PC-3 (cell line): ENCODE results near the gene RANBP1. TPM values are rescaled to one million over a fixed set of nuclear protein-coding genes. Genes with fewer than 3 reads are reported as not detected.
A peak's percentile ranks its signal among the peaks of the same experiment; 100 is the strongest.

Source experiments
- ATAC-seq: fragments of 200-7000 bp; cut with Tn5 transposase; 2 replicates; pipeline ENCODE4 v1.9.1; 2020; ENCODE audit warnings: mild to moderate bottlenecking, moderate library complexity
- BruUV-seq: library from RNA; stranded (reverse); fragments of 400-500 nt; replicated peaks from 2 replicates; lab custom pipeline; 2021; lab: Mats Ljungman, UMichigan
- CTCF ChIA-PET: fragments of 300-600 bp; sonication (Branson Sonifier 250); formaldehyde crosslinking; loops from one replicate; lab custom pipeline; 2022; ENCODE audit warnings: antibody characterized with exemption; lab: Charles Lee
- POLR2A ChIA-PET: fragments of 300-600 bp; sonication (Branson Sonifier 250); formaldehyde crosslinking; loops from one replicate; lab custom pipeline; 2022; ENCODE audit warnings: antibody characterized with exemption; ENCODE audit not compliant: unreplicated experiment; lab: Charles Lee
- DNase-seq: peaks from one replicate; pipeline ENCODE4 v3.0.0-alpha.2; 2015
- H2AFZ ChIP-seq: fragments of 300-600 bp; sonication (generic); 2 replicates; pipeline ENCODE4 v1.6.0; 2016; ENCODE audit warnings: antibody characterized with exemption, low read length
- H3F3A ChIP-seq: fragments of 300-600 bp; sonication (generic); one replicate; pipeline ENCODE4 v1.6.0; 2017; ENCODE audit warnings: antibody characterized with exemption, low read length, control low read depth, mild to moderate bottlenecking; ENCODE audit not compliant: unreplicated experiment
- H3K27ac ChIP-seq: fragments of 300-600 bp; sonication (generic); 2 replicates; pipeline ENCODE4 v1.5.1; 2016; ENCODE audit warnings: mild to moderate bottlenecking, low read length
- H3K27me3 ChIP-seq: fragments of 300-600 bp; sonication (generic); 2 replicates; pipeline ENCODE4 v1.6.1; 2016; ENCODE audit warnings: low read length, mixed read lengths
- H3K36me3 ChIP-seq: fragments of 300-600 bp; sonication (generic); 2 replicates; pipeline ENCODE4 v1.6.1; 2016; ENCODE audit warnings: low read depth, mixed run types, low read length, mixed read lengths
- H3K4me1 ChIP-seq: fragments of 300-600 bp; sonication (generic); 2 replicates; pipeline ENCODE4 v1.5.1; 2016; ENCODE audit warnings: low read length; ENCODE audit not compliant: insufficient read depth
- H3K4me2 ChIP-seq: fragments of 300-600 bp; sonication (generic); 2 replicates; pipeline ENCODE4 v1.6.0; 2016; ENCODE audit warnings: low read length
- H3K4me3 ChIP-seq: fragments of 300-600 bp; sonication (generic); 2 replicates; pipeline ENCODE4 v1.5.1; 2016; ENCODE audit warnings: mild to moderate bottlenecking, low read length, mixed read lengths
- H3K79me2 ChIP-seq: fragments of 300-600 bp; sonication (generic); 2 replicates; pipeline ENCODE4 v1.6.1; 2017; ENCODE audit warnings: low read length, mixed read lengths
- H3K9ac ChIP-seq: fragments of 300-600 bp; sonication (generic); 2 replicates; pipeline ENCODE4 v1.6.0; 2016; ENCODE audit warnings: mild to moderate bottlenecking, low read length
- H3K9me2 ChIP-seq: fragments of 300-600 bp; sonication (generic); replicated peaks from 2 replicates; pipeline ENCODE4 v1.6.1; 2016; ENCODE audit warnings: mixed run types, low read length, mixed read lengths
- H3K9me3 ChIP-seq: fragments of 300-600 bp; sonication (generic); 2 replicates; pipeline ENCODE4 v1.6.1; 2016; ENCODE audit warnings: low read length, mixed read lengths
- H4K20me1 ChIP-seq: fragments of 300-600 bp; sonication (generic); 2 replicates; pipeline ENCODE4 v1.6.1; 2016; ENCODE audit warnings: low read length, mixed read lengths
- CTCF ChIP-seq: fragments of 300-600 bp; sonication (generic); conservative IDR thresholded peaks from 2 replicates; pipeline ENCODE4 v1.5.1; 2017; ENCODE audit warnings: antibody characterized with exemption, low read depth, mild to moderate bottlenecking, low read length
- EZH2 ChIP-seq: fragments of 300-600 bp; sonication (generic); IDR thresholded peaks from one replicate; pipeline ENCODE4 v1.6.1; 2017; ENCODE audit warnings: antibody characterized with exemption, mild to moderate bottlenecking, low read length; ENCODE audit not compliant: unreplicated experiment
- EZH2phosphoT487 ChIP-seq: fragments of 300-600 bp; sonication (generic); IDR thresholded peaks from 2 replicates; pipeline ENCODE4 v1.6.1; 2018; ENCODE audit warnings: mild to moderate bottlenecking, antibody characterized with exemption, low read length, borderline replicate concordance
- intact Hi-C: fragments of 100-400 bp; cut with micrococcal nuclease; formaldehyde crosslinking; loops from 2 replicates; pipeline ENCODE4 v1.9.0; 2023
- total RNA-seq: library from RNA; depleted of rRNA; stranded (reverse); fragments of >200 nt; gene quantifications from 2 replicates; pipeline ENCODE4 v1.2.3, GENCODE V29; 2014

RANBP1 gene
- total RNA-seq, 1 experiment from 2014 or later: 356 TPM

- Histone ChIP-seq H3K9me3 (no peaks in the 10 kb centered on the region), H3F3A (no peaks in the 10 kb centered on the region), H2AFZ (no peak overlapping the region), H3K9ac (no peak overlapping the region), H3K27me3 (no peaks in the 10 kb centered on the region), H3K4me3 (no peak overlapping the region), H3K79me2 (peaks cover 22% of the 10 kb centered on the region), H3K4me2 (no peak overlapping the region), H3K9me2 (no peaks in the 10 kb centered on the region), H3K36me3 (no peaks in the 10 kb centered on the region; the same call in 1 of the 2 replicates), H3K27ac (no peak overlapping the region), H3K4me1 (peaks cover 7% of the 10 kb centered on the region; the same call in 1 of the 2 replicates), H4K20me1 (no peaks in the 10 kb centered on the region)
- intact Hi-C loops: no loop called here
- no peak for ATAC-seq
- ChIA-PET POLR2A (no interaction called here), CTCF (interaction anchor here (0.6 to 0.7 kb wide), 2 partner anchors 12 to 47 kb away, joined by 3 read pairs; partner anchors contain the start of gene TRMT2A)
- peak; percentile 46 for DNase-seq
- BruUV-seq: no TSS peak
- no peak for TF ChIP-seq EZH2
- no peak for TF ChIP-seq EZH2phosphoT487
- peak; percentile 55 for TF ChIP-seq CTCF
These were observed 13.2 kb downstream of the RANBP1 start for GRCh38 chr22:20128902-20129746.

- Histone ChIP-seq H3K79me2 (peaks cover 27% of the 10 kb centered on the region), H3K36me3 (no peaks in the 10 kb centered on the region; the same call in 1 of the 2 replicates), H3K27ac (no peak overlapping the region), H3K4me3 (no peak overlapping the region), H3K9me2 (no peaks in the 10 kb centered on the region), H3K9me3 (no peaks in the 10 kb centered on the region), H3K27me3 (no peaks in the 10 kb centered on the region), H3K4me1 (peaks cover 7% of the 10 kb centered on the region; the same call in 1 of the 2 replicates), H3K4me2 (no peak overlapping the region), H2AFZ (no peak overlapping the region), H4K20me1 (no peaks in the 10 kb centered on the region), H3K9ac (no peak overlapping the region), H3F3A (no peaks in the 10 kb centered on the region)
- no peak for TF ChIP-seq EZH2phosphoT487
- TF ChIP-seq CTCF: no peak
- TF ChIP-seq EZH2: no peak
- BruUV-seq: no TSS peak
- DNase-seq (no peak), ATAC-seq (no peak)
- ChIA-PET CTCF (interaction anchor here (0.6 to 0.7 kb wide), 2 partner anchors 12 to 46 kb away, joined by 3 read pairs; partner anchors contain the start of gene TRMT2A), POLR2A (no interaction called here)
- intact Hi-C loops: no loop called here
These were observed 13.8 kb downstream of the RANBP1 start for GRCh38 chr22:20129747-20130014.

GRCh38 chr22:20130319-20130718 is 14.4 kb downstream of the RANBP1 start:
- H2AFZ ChIP-seq: no peak overlapping the region
- H3K9me3 ChIP-seq: no peaks in the 10 kb centered on the region
- H4K20me1 ChIP-seq: no peaks in the 10 kb centered on the region
- no peaks in the 10 kb centered on the region; the same call in 1 of the 2 replicates for H3K36me3 ChIP-seq
- ATAC-seq (peak; percentile 9; the same call in 1 of the 2 replicates), DNase-seq (peak; percentile 23)
- H3F3A ChIP-seq: no peaks in the 10 kb centered on the region
- CTCF ChIA-PET: no interaction called here
- no TSS peak for BruUV-seq
- H3K27ac ChIP-seq: no peak overlapping the region
- no peaks in the 10 kb centered on the region for H3K9me2 ChIP-seq
- H3K79me2 ChIP-seq: peaks cover 34% of the 10 kb centered on the region
- no peak overlapping the region for H3K9ac ChIP-seq
- POLR2A ChIA-PET: no interaction called here
- intact Hi-C loops: no loop called here
- no peaks in the 10 kb centered on the region for H3K27me3 ChIP-seq
- no peak; the same call in 1 of the 2 replicates for TF ChIP-seq CTCF
- TF ChIP-seq EZH2phosphoT487: no peak
- no peak for TF ChIP-seq EZH2
- no peak overlapping the region for H3K4me3 ChIP-seq
- H3K4me2 ChIP-seq: no peak overlapping the region
- H3K4me1 ChIP-seq: peaks cover 7% of the 10 kb centered on the region; the same call in 1 of the 2 replicates
